DND-41 (cell line): ENCODE data around the gene PFAS.
A peak's percentile ranks its signal among the peaks of the same experiment; 100 is the strongest.

ENCODE experiments used
- ATAC-seq: fragments of 200-7000 bp; cut with Tn5 transposase; 3 replicates; pipeline ENCODE4 v1.9.1; 2021; ENCODE audit warnings: low read depth; ENCODE audit not compliant: insufficient read depth
- DNase-seq: peaks from one replicate; pipeline ENCODE4 v3.0.0-alpha.2; 2020
- H2AFZ ChIP-seq: 2 replicates; pipeline ENCODE4 v1.6.0; 2012; ENCODE audit warnings: low read depth, low read length
- H3K27ac ChIP-seq: 2 replicates; pipeline ENCODE4 v1.5.1; 2012; ENCODE audit warnings: low read length, inconsistent platforms
- H3K27me3 ChIP-seq: fragments of 200-600 bp; sonication (generic); 2 replicates; pipeline ENCODE4 v1.6.0; 2012; ENCODE audit warnings: low read length, mild to moderate bottlenecking, inconsistent platforms; ENCODE audit not compliant: insufficient read depth, poor library complexity
- H3K36me3 ChIP-seq: 2 replicates; pipeline ENCODE4 v1.5.1; 2012; ENCODE audit warnings: low read length, inconsistent platforms; ENCODE audit not compliant: insufficient read depth
- H3K4me1 ChIP-seq: 2 replicates; pipeline ENCODE4 v1.5.1; 2012; ENCODE audit warnings: mild to moderate bottlenecking, low read length; ENCODE audit not compliant: insufficient read depth
- H3K4me2 ChIP-seq: 2 replicates; pipeline ENCODE4 v1.6.0; 2012; ENCODE audit warnings: mild to moderate bottlenecking, moderate library complexity, low read length, inconsistent platforms; ENCODE audit not compliant: insufficient read depth
- H3K4me3 ChIP-seq, 2 experiments: fragments of 200-600 bp in 1 of 2; shearing (Covaris generic) in 1 of 2; 2 replicates each; pipeline ENCODE4 v1.5.1; 2012 to 2016; ENCODE audit warnings: inconsistent platforms in 2 of 2, low read length in 2 of 2, mild to moderate bottlenecking in 2 of 2, low read depth in 1 of 2, moderate library complexity in 1 of 2
- H3K79me2 ChIP-seq: 2 replicates; pipeline ENCODE4 v1.6.0; 2012; ENCODE audit warnings: low read length, inconsistent platforms; ENCODE audit not compliant: insufficient read depth
- H3K9ac ChIP-seq: 2 replicates; pipeline ENCODE4 v1.6.0; 2012; ENCODE audit warnings: low read depth, mild to moderate bottlenecking, inconsistent platforms, low read length, moderate library complexity
- H3K9me3 ChIP-seq: 2 replicates; pipeline ENCODE4 v1.5.1; 2012; ENCODE audit warnings: low read length, moderate library complexity, mild to moderate bottlenecking, inconsistent platforms; ENCODE audit not compliant: insufficient read depth, severe bottlenecking
- H4K20me1 ChIP-seq: 2 replicates; pipeline ENCODE4 v1.6.0; 2012; ENCODE audit warnings: low read length; ENCODE audit not compliant: insufficient read depth
- EZH2 ChIP-seq: IDR thresholded peaks from 3 replicates; pipeline ENCODE4 v1.6.1; 2012; ENCODE audit warnings: borderline replicate concordance, low read depth, mild to moderate bottlenecking, moderate library complexity, low read length, inconsistent platforms; ENCODE audit not compliant: severe bottlenecking
- TF ChIP-seq, protein P1 (sequence below): IDR thresholded peaks from 2 replicates; pipeline ENCODE4 v1.5.1; 2012; ENCODE audit warnings: borderline replicate concordance, low read length, moderate library complexity, mild to moderate bottlenecking; ENCODE audit not compliant: poor library complexity, severe bottlenecking; ENCODE audit errors: extremely low read depth

The PFAS gene

DNA sequence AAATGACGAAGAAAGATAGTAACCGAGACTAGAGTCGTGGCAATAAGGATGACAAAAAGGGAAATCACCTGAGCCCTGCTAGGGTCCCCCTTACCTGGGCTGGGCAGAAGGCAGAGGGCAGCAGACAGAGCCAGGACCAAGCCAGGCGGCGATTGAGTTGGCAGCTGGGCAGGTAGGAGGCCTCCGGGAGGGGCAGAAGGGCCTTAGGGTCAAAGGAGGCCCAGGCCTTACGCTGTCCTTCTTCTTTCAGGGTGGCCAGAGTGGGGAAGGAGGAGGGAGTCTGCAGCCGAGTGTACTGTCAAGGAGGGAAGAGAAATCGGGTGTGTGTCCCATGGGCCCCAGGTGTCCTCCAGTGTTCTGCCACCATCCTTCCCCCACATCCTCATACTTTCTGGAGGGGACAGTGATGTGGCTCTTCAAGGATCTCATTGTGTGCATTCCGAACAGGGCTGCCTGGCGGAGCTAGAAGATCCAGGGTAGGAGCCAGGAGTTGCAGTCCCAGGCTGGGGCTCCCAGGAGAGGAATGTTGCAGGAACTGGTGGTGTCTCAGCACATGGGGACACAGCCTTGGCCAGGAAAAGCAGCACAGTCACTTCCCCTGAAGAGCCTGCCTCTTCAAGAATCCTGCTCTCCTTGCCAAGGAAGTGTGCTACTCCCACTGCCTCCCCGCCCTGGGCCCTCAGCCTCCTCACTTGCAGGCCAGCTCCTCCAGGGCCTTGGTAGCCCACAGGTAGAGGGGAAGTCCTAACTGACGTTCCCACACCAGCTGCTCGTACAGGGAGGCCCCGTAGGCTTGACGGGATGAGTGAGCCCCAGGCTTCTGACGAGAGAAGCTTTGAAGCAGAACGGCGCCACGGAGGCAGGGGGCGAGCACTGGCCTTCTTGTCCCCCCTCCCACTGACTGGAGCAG, 14.5 kb upstream of the PFAS start:
- Histone ChIP-seq H3K27ac (peak overlapping the region; percentile 14; the same call in 1 of the 2 replicates), H4K20me1 (peaks cover 3% of the 10 kb centered on the region; the same call in 1 of the 2 replicates), H3K4me3 (no peak overlapping the region), H3K9me3 (no peaks in the 10 kb centered on the region), H3K27me3 (no peaks in the 10 kb centered on the region), H3K79me2 (peaks cover 7% of the 10 kb centered on the region), H3K4me1 (no peaks in the 10 kb centered on the region), H3K4me2 (no peak overlapping the region), H3K9ac (no peak overlapping the region), H2AFZ (no peak overlapping the region), H3K36me3 (peaks cover 96% of the 10 kb centered on the region)
- DNase-seq (no peak), ATAC-seq (no peak)
- TF ChIP-seq, protein P1, sequence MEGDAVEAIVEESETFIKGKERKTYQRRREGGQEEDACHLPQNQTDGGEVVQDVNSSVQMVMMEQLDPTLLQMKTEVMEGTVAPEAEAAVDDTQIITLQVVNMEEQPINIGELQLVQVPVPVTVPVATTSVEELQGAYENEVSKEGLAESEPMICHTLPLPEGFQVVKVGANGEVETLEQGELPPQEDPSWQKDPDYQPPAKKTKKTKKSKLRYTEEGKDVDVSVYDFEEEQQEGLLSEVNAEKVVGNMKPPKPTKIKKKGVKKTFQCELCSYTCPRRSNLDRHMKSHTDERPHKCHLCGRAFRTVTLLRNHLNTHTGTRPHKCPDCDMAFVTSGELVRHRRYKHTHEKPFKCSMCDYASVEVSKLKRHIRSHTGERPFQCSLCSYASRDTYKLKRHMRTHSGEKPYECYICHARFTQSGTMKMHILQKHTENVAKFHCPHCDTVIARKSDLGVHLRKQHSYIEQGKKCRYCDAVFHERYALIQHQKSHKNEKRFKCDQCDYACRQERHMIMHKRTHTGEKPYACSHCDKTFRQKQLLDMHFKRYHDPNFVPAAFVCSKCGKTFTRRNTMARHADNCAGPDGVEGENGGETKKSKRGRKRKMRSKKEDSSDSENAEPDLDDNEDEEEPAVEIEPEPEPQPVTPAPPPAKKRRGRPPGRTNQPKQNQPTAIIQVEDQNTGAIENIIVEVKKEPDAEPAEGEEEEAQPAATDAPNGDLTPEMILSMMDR, result no peak
- no peak for TF ChIP-seq EZH2

DNA sequence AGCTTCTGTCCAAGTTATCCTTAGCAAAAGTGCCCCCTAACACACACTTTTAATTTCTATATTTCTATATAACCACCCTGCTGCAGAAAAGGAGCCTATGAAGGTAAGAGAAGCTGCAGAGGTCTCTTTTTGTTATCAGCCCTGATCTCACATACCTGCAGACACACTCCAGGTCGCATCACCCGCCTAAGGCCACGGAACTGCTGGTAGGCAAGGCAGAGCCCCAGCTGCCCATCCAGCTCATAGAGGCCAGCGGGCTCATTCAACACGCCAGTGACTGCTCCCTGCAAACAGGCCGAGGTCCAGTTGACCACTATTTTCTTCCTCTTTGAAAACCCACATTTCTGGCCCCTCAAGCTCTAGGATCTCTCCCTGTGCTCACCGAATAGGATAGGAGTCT, 13.4 kb upstream of the PFAS start:
- Histone ChIP-seq H3K9ac (no peak overlapping the region), H3K4me3 (no peak overlapping the region), H3K4me1 (no peaks in the 10 kb centered on the region), H4K20me1 (peaks cover 3% of the 10 kb centered on the region; the same call in 1 of the 2 replicates), H2AFZ (no peak overlapping the region), H3K4me2 (no peak overlapping the region), H3K27ac (no peak overlapping the region), H3K36me3 (peaks cover 96% of the 10 kb centered on the region), H3K27me3 (no peaks in the 10 kb centered on the region), H3K9me3 (no peaks in the 10 kb centered on the region), H3K79me2 (peaks cover 11% of the 10 kb centered on the region)
- no peak for ATAC-seq
- TF ChIP-seq, protein P1, result no peak
- TF ChIP-seq EZH2, result no peak
- DNase-seq, result no peak

- ATAC-seq, result no peak
- peaks cover 94% of the 10 kb centered on the region for H3K36me3 ChIP-seq
Measured at GRCh38 chr17:8237175-8237574, 11.9 kb upstream of the PFAS start.

More at GRCh38 chr17:8237175-8237574, 11.9 kb upstream of the PFAS start:
- TF ChIP-seq, protein P1, result no peak
- TF ChIP-seq EZH2, result no peak
- Histone ChIP-seq H4K20me1 (peaks cover 3% of the 10 kb centered on the region; the same call in 1 of the 2 replicates), H3K27me3 (no peaks in the 10 kb centered on the region), H3K4me3 (no peak overlapping the region), H3K27ac (no peak overlapping the region), H2AFZ (no peak overlapping the region), H3K4me1 (no peaks in the 10 kb centered on the region), H3K4me2 (no peak overlapping the region), H3K9ac (no peak overlapping the region), H3K9me3 (no peaks in the 10 kb centered on the region), H3K79me2 (peaks cover 19% of the 10 kb centered on the region)
- DNase-seq, result no peak
